GM20431 (cell line): Measurements from ENCODE around the gene CD44.

Experiments
- in situ Hi-C: fragments of 300-500 bp; cut with MseI, MboI; formaldehyde crosslinking; loops from one replicate; pipeline ENCODE4 v1.15.0; 2020; ENCODE audit warnings: low sequenced_read_pairs; ENCODE audit not compliant: unreplicated experiment

CD44 gene

DNA sequence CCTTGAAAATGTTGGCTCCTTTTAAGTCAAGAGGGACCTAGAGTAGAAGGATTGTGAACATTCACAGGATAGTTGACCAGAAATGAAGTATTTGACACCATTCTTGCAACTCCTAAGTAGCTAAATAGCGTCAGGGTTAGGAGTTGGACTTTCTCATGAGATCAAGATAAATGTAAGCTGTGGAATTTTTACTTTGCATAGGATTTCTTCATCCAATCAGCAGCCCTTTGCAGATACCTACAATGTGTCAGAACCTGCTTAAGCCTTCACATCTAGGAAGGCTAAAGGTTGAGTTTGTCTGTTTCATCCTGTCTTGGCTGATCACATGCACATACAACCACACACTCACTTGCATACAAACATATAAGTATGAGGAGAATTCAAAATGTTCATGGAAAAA is 32.3 kb downstream of the CD44 start:
- in situ Hi-C loops: no loop called here

DNA sequence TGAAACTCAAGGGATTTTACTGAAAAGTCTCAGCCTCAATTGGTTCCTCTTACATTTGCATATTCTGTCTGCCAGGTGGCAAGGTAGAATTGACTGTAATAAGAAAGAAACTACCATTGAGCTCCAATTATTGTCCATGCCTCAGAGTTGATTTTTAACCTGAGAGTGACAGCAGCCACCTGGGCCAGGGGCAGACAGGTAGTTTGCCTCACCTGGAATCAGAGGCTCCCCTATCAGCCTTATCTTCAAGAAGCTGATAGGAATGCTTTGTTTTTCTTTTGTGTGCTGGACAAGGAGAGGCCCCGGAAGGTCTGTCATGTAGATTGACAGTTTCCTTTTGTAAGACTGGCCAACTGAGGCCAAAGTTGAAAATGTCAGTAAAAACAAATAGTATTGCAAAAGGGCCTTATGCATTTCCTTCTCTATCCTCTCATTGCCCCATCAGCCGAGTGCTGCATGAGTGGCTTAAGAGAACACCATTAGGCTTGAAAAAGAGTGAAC is 34.1 kb downstream of the CD44 start:
- in situ Hi-C loops: no loop called here

DNA sequence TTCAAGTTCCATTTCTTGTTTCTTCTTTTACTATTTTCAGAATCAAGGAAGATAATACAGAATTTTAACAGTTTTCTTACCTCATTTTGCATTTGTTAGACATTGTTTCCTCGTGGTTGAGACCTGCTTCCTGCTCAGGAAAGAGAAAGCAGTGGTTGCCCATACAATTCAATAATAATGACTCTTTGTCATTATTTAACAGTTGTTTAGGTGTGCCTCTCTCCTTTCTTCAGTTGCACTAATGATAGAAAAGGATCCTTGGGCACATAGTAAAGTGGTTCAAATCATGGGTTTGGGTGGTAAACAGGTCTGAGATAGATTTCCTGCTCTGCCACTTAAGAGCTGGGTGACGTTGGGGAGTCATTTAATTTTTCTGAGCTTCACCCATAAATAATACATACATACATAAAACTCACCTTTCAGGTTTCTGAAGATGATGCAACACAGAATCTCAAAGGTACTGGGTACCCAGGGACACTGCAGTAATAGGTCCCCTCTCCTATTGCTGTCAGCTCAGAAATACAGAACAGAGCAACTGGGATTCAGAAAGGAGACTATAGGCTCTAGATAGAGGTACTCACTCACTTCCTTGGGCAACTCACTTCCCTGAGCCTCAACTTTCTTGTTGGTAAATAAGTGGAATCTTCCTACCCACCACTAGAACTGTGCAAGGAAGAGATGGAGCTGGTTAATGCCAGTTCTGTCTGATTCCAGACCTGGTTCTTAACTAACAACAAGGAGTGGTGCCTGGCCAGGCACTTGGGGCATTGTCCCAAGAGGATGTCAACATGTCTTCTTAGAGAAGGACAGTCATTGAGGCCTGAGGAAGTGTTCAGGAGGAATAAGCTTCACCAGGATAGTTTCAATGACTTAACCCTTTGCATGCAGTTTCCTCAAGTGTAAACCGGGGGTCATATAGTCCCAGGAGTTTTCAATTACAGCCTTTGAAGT is 34.9 kb downstream of the CD44 start:
- in situ Hi-C loops: no loop called here

DNA sequence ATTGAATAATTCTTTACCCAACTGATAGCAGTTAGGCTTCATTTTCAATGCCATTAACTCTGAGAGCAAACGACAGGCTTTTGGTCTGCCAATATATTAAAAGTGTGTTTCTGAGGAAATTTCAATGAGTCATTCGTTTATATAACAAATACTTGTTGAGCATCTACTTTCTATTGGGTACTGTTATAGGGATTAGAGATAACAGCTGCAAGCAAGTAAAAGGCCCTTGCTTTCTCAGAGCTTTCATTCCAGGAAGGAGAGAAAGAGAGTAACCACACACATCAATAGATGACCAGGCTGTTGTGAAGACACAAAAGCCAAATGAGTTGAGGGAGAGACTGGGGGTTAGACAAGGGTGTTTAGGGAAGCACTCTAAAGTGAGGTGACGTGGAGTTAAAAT is 35.7 kb downstream of the CD44 start:
- in situ Hi-C loops: no loop called here

DNA sequence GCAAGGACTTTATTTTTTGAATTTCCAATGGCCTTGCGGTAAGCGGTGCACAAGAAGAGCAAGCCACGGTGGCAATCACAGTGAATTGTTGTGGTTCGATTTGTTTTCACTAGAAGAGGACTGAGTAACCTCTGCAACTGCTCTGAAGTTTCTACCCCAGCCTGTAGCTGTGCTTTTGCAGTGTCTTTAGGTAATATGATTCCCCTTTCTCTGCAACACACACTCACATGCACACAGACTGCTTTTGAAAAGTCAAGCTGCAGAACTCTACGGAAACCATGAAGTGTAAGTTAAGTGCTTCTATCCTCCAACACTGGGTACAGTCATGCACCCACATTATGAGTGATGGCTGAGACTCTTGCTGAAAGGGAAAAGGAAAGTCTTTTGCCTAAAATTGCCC is 38.4 kb downstream of the CD44 start:
- in situ Hi-C loops: no loop called here

DNA sequence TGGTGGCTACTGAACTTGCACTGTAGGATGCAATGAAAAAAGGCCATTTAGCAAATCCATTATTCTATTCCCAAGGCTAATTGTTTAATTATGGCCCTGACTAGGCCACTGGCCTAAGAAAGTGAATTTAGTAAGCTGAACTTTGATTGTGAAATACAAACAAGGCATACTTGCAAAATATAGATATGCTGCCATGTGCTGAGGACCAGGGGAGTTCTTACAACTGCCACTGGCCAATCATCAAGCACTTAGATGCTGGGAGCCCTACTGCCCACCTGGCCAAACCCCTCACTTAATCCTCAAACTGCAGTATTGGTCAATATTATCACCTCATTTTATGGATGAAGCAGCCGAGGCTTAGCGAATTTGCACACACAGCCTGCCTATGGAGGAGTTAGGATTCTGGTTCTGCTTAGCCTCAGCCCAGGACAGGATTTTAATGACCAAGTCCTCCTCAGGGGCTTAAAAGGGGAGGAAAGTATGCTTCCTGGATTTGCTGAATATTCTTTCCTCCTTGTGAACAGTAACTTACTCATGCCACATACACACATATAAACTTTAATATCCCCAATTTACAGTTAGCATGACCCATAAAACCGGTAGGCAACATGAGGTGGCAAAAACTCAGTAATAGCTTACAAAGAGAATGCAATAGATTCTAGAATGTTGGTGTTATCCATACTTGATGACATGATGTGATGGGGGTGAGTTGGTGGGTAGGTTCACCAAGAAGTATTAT is 39.3 kb downstream of the CD44 start:
- in situ Hi-C loops: no loop called here

DNA sequence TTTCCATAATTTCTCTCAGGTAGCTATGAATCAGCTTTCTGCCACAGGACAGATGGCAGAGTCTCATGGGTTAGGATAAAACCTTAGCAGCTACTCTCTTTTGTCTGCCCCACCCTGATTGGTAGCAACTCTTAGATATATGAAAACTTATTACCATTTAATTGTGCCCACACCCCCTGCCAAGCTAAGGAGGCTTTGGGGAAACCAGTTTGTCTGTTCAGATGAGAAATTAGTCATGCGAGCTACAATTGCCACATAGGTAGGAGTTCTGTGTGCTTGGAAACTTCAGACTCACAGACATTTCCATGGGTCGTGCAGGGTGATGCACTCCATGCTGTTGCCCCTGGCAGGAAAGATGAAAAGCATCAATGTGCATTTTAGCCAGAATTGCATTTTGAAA is 39.9 kb downstream of the CD44 start:
- in situ Hi-C loops: no loop called here

DNA sequence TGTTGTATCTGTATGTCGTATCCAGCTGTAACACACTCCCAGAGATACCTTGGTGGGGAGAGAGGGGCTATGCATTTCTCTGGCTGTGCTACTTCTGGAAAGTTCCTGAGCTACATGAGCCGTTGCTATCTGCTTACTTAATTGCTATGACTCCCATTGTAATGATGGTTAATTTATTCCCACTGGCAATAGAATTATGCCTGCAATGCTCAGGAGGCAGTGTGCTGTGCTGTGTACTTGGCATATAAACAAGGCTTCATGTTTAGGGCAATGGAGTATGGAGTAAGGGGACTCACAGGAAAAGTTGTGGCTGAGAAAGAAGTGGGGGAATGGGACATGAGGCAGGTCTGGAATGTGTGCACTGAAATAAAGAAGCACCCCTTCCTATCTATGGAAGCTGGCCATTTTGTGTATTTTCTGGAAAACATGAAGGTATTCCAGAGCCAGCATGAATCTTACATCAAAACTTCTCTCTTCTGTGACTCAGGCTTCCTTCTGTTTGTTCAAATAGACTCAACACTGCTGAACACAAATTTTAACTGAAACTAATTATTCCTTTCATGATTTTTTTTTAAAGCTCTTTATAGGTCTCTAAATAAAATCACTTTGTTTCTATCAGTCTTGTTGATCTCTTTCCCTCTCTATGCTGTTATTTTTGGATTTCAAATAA is 40.6 kb downstream of the CD44 start:
- in situ Hi-C loops: no loop called here

DNA sequence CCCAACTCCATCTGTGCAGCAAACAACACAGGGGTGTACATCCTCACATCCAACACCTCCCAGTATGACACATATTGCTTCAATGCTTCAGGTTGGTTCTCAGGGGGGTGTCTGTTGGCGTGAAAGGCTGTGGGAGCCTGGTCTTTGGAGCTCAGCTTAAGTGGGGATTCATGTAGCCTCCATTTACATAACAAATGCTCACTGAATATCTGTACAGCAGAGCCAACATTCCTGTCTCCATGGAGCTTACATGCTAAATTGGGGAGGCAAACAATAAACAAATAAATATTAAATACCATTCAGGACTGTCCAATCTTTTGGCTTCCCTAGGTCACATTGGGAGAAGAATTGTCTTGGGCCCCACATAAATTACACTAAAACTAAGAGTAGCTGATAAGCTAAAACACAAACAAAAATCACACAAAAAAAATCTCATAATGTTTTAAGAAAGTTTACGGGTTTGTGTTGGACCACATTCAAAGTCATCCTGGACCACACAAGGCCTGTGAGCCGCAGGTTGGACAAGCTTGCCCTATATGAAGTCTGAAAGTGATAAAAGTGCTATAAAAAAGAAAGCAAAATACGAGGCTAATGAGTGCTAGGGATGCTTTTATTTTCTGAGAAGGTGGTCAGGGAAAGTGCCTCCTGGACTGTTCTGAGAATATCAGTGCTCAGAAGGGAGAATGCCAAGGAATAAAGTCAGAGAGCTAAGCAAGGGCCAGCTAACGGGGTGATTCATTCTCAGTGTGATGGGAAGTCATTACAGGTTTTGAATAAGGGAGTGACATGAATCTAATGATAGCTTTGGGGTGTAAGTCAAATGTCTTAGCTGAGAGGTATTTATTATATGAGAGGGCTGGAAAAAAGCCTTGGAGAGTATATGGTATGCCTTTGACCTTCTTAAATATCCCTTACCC is 41.6 kb downstream of the CD44 start:
- in situ Hi-C loops: no loop called here

DNA sequence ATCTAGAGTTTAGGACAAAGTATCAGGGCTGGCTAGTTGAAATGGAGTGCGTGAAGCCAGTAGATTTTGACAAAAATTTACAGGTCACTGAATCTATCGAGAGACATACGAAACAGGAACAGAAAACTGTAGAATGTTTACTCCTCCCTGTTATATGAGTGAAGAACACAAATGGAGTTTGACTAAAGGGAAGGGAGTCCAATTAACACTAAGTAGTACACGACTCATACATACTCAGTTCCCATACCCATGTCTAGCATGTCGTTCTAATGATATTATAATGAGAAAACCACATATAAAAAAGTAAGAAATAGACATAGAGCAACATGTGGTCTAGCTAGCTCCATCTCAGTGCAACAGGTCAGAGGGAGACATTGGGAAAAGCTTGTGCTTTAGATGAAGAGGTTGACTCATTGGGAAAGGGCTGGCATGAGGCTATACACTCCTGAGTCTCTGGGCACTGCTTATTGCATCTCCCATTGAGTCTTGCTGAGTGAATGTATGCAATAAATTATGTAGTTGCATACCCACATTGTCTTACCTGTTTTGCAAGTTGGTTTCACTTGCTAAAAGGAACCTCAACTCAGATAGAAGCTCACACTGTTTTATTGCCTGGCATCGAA is 43.5 kb downstream of the CD44 start:
- in situ Hi-C loops: no loop called here

DNA sequence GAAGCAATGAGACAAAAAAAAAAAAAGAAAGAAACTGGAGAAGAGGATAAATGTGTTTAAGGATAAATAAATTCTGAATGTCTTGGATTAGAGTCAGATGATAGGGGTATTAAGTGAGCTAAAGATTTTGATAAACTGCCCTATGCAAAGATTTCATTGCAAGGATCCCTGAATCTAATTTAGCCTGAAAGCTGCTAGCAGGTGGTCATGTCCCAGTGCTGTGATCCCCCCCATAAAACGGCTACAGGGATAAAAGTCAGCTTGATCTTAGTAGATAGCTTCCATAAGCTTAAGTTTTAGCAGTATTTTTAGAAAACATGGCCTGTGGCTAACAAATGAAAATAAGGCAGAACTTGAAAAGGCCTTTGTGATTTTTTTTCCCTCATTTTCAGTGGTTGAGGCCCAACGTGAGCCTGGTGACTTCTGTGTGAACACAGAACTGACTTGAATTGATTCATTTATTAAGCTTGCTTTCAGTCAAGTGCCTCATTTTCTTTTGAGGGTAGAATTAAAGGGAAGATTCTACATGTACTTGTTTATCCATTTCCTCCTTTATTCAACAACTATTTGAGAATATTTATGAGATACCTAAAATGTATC is 44.5 kb downstream of the CD44 start:
- in situ Hi-C loops: no loop called here

DNA sequence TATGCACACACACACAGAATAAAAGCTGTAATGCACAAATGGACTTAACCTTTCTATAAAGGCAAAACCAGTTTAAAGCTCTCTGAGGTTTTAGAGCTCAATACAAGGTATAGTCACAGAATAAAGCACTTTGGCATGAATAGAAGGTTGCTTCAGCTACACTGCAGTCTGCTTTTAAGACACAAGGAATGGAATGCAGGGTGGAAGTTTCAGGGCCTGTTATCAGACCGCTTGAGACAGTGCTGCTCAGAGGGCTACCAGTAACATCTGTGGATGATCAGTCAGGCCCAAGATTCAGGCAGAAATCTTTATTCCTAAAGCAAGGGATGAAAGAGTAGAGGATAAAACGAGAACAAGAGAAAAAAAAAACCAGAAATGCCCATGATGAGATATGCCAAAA is 46.7 kb downstream of the CD44 start:
- in situ Hi-C loops: no loop called here

DNA sequence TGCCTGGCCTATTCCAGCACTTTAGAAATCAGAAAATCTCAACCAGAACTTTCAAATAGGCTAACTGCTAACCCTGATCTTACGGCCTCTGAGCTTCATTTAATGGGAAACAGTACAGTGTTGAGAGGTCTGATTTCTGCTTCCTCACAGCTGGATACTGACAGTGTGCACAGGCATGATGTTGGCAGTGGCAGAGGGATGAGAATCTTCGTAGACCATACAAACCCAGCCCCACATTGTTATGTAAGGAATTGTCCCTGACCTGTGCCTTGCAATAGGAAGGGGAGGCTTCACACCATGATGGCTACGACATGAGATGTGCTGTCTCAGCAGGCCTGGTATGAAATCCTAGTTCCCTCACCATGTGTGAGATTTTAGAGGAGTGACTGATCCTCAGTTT is 49.0 kb downstream of the CD44 start:
- in situ Hi-C loops: no loop called here

DNA sequence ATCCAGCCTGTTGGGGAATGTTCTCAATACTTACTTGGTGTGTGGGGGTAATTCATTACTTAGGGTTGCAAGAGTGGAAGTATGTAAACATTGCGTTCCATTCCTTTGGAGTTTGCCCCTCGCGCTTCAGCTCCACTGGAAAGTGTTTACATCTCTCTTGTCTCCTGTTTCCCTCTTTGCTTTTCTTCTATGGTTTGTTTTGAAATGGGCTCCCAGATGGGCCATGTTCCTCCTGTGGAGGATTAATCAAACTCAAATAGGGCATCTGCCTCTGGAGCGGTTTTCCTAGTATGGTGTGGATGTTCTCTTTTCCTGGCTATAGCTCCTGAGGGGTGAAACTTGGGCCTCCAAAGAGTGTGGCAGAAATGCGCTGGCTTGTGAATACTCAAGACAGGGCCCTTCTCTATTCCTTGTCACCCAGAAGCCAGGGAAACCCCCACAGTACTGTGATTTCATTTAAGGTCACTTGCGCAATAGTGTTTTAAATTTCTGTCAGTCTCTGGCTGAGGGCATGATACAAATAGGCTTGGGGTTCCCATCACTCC is 51.9 kb downstream of the CD44 start:
- in situ Hi-C loops: no loop called here

DNA sequence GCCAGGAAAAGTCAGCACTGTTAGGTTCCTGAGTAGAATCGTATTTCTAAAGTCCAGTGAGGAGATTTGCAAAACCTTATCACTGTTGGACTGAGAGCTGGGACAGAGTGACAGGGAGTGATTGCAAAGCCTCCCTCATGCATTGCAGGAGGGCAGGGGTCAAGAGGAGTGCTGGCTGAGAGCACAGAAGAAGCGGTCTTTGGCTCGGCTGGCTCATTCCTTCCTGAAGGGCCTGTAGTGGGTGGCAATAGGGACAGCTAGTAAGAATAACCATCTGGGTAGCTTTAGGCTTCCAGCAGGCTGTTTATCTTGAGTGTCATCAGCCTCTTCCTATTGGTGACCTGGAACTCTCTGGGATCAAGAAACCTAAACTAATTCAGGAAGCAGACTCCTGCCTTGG is 53.4 kb downstream of the CD44 start:
- in situ Hi-C loops: no loop called here

DNA sequence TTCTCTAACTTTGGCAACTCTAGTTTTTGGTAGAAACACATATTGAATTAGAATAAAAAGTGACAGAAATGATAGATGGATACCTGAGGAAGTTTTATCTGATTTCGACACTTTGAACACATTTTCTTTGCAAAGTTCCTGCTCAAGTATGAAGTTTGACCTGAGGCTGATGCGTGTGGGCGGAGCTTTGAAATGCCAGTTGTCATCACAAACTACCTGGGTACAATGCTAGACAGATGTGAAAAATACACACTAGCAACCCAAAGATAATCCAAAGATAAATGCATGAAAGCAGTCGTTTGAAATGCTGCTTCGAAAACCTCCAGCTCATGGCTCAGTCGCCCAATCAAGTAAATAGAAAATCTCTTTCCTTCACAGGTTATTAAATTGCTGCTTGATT is 54.8 kb downstream of the CD44 start:
- in situ Hi-C loops: no loop called here

DNA sequence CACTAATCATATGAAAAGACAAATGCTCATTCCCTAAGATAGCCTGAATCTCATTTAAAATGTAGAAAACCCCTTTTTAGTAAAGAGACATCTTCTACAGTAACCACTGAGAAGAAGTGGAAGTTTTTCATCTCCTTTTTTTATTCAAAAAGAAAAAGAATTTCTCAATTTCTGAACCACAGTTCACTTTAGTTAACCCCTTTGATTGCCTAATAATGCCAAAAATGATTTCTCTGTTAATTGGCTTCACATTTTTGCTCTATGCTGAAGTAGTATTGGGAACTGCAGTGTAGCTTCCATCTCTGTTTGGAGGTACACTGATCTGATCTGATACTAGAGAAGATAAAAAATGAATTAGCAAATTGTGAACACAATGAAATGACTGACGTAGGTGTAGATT is 58.3 kb downstream of the CD44 start:
- in situ Hi-C loops: no loop called here

DNA sequence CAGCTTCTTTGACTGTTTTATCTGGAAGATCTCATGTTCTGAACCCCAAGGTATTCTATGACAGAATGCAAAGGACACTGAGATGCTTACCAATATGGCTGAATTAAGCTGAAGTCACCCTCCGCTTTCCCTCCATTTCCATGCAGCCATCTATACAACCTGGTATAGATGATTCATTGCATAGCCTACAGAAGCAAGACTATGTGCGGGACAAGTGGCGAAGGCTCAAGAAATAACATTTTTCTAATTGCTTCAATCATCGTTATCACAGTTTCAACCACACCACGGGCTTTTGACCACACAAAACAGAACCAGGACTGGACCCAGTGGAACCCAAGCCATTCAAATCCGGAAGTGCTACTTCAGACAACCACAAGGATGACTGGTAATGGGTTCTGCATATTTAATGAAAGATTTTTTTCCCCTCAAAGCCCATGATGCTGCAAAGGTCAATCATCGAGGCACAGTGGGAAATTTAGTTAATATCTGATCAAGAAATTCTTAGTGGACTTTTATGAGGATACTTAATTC is 61.9 kb downstream of the CD44 start:
- in situ Hi-C loops: no loop called here
